ENCODE measurements around the gene B3GAT3. TPM values are rescaled to one million over a fixed set of nuclear protein-coding genes. Genes with fewer than 3 reads are reported as not detected.
"Not testable (repeated sequence)": the region's sequence is repeated elsewhere in the genome, so short reads cannot be mapped to it uniquely, and the experiment has no call there.

B3GAT3 gene
- total RNA-seq, 8 experiments from 2014 or later, result 28.6 to 56.5 (median 37.0) TPM

DNA sequence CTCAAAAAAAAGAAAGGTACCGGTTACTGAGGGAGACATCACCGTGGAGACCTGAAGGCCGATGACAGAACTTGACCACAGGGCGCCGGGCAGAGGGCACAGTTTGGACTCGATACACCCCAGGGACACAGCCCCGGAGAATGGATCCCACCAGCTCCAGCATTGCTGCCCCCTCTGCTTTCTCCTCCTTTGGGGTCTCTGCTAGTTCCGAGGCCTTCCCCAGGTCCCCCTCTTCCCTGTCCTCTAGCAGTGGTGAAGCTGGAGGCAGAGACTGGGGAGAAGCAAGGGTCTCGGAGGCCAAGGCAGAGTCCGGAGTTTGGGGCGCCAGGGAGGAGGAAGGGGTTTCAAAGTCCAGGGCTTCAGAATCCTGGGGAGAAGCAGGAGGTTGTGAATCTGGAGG lies 43.2 kb downstream of the B3GAT3 start:
- no peak for ATAC-seq (replicated peaks in 6 of 8)
- in situ Hi-C loops (cut with MboI; ENCODE audit: low pct_unique_long_range_greater_than_20kb in 2 of 9, low sequenced_read_pairs in 9 of 9, unreplicated experiment in 9 of 9), result loop anchor here in 1 of 9 experiments (25.0 kb wide), 1 partner anchor 191 kb away; no protein-coding TSS in a partner anchor
- Histone ChIP-seq H3K4me3 (no peak overlapping the region), H3K4me1 (replicated peaks in 1 of 2) (peaks cover 10 to 12% of the 10 kb centered on the region in 2 donors), H3K27ac (no peak overlapping the region)
- WGBS, 10 experiments, result 80 to 100% (median 94%) methylated on average over 1 to 4 of the region's 11 CpGs; no CpG with 5 or more reads in 6 of the 10 experiments

GRCh38 chr11:62577046-62577714 lies 44.6 kb downstream of the B3GAT3 start:
- ATAC-seq (replicated peaks in 6 of 8), result no peak
- in situ Hi-C loops (cut with MboI; ENCODE audit: low pct_unique_long_range_greater_than_20kb in 2 of 9, low sequenced_read_pairs in 9 of 9, unreplicated experiment in 9 of 9), result loop anchor here in 1 of 9 experiments (25.0 kb wide), 1 partner anchor 190 kb away; no protein-coding TSS in a partner anchor
- Histone ChIP-seq H3K27ac (no peak overlapping the region), H3K4me3 (no peak overlapping the region), H3K4me1 (replicated peaks in 1 of 2) (peaks cover 15 to 17% of the 10 kb centered on the region in 2 donors)
- WGBS, 10 experiments, result 50 to 100% (median 92%) methylated on average over 1 to 7 of the region's 12 CpGs; no CpG with 5 or more reads in 1 of the 10 experiments

GRCh38 chr11:62575837-62576236 lies 45.9 kb downstream of the B3GAT3 start:
- Histone ChIP-seq H3K27ac (peak overlapping the region in 1 of 2 donors; percentile 93), H3K4me3 (no peak overlapping the region), H3K4me1 (replicated peaks in 1 of 2) (peaks cover 15 to 19% of the 10 kb centered on the region in 2 donors)
- no peak for ATAC-seq (replicated peaks in 6 of 8)
- in situ Hi-C loops (cut with MboI; ENCODE audit: low pct_unique_long_range_greater_than_20kb in 2 of 9, low sequenced_read_pairs in 9 of 9, unreplicated experiment in 9 of 9), result loop anchor here in 1 of 9 experiments (25.0 kb wide), 1 partner anchor 189 kb away; no protein-coding TSS in a partner anchor
- 80 to 100% (median 91%) methylated on average over 1 to 7 of the region's 14 CpGs; no CpG with 5 or more reads in 6 of the 10 experiments for WGBS, 10 experiments

- Histone ChIP-seq H3K4me3 (peak overlapping the region; percentile 39 to 45 (median 43)), H3K4me1 (replicated peaks in 1 of 2) (peaks cover 15 to 19% of the 10 kb centered on the region in 2 donors), H3K27ac (peak overlapping the region; percentile 93 to 96)
- whole genome bisulfite sequencing, 10 experiments, result 0 to 92% (median 76%) methylated on average over 2 to 5 of the region's 17 CpGs; no CpG with 5 or more reads in 7 of the 10 experiments
- ATAC-seq (replicated peaks in 6 of 8), result no peak
- in situ Hi-C loops (cut with MboI; ENCODE audit: low pct_unique_long_range_greater_than_20kb in 2 of 9, low sequenced_read_pairs in 9 of 9, unreplicated experiment in 9 of 9), result loop anchor here in 1 of 9 experiments (25.0 kb wide), 1 partner anchor 188 kb away; no protein-coding TSS in a partner anchor
Measured at GRCh38 chr11:62575156-62575555, 46.6 kb downstream of the B3GAT3 start.

GRCh38 chr11:62574363-62575071 lies 47.3 kb downstream of the B3GAT3 start:
- Histone ChIP-seq H3K27ac (peak overlapping the region; percentile 93 to 96), H3K4me1 (replicated peaks in 1 of 2) (peaks cover 15 to 19% of the 10 kb centered on the region in 2 donors), H3K4me3 (peak overlapping the region; percentile 39 to 45 (median 43))
- peak; percentile 37 to 56 (median 48) for ATAC-seq (replicated peaks in 6 of 8)
- 0 to 6% (median 3%) methylated on average over 2 to 26 of the region's 33 CpGs; no CpG with 5 or more reads in 5 of the 10 experiments for WGBS, 10 experiments
- in situ Hi-C loops (cut with MboI; ENCODE audit: low pct_unique_long_range_greater_than_20kb in 2 of 9, low sequenced_read_pairs in 9 of 9, unreplicated experiment in 9 of 9), result loop anchor here in 3 of 9 experiments (25.0 kb wide), 2 partner anchors 162 to 187 kb away; partner anchors contain the start of gene SCGB1A1 (in 1 of the 3)

DNA sequence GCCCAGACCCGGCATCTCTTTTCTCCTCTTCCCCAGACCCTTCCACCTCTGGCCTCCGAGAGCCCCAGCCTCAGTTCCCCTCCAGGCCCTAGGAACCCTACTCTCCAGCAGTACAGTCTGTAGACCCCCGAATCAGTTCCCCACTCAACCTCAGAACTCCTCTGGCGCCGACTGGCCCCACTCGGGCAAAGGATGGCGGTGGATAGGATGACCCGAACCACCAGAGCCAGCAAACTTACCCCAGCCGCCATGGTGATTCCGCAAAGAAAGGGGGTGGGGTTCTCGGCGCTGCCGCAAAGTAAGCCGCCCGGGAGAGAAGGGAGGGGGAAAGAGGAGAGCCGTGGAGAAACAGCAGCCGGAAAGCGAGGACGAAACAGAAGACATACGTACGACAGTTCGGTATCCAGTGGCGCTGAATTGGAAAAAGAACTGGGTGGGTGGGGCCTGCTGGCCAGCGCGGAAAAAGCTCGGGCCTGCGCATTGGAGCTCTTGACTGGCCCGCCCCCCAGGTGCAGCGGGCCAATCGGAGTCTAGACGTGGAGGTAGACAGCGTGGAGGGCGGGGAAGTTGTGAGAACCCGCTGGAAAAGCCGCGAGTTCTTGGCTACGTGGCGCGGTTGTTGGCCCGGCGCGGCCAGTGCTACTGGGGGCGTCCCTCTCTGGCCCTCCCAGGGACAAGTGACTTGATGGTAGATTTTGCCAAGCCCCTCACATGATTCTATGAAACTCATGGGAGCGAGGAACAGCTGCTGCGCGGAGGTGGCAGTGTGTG lies 48.0 kb downstream of the B3GAT3 start, which contains the start of gene EEF1G:
TSS of gene EEF1G (minus strand) at position 300 of the 771 bp plus-strand sequence. CDS start at position 251, 49 bp downstream.
- peak; percentile 85 to 92 (median 89) for ATAC-seq (replicated peaks in 6 of 8)
- in situ Hi-C loops (cut with MboI; ENCODE audit: low pct_unique_long_range_greater_than_20kb in 2 of 9, low sequenced_read_pairs in 9 of 9, unreplicated experiment in 9 of 9), result loop anchor here in 2 of 9 experiments (25.0 kb wide), 2 partner anchors 161 to 186 kb away; partner anchors contain the start of gene SCGB1A1 (in 1 of the 2)
- WGBS, 10 experiments, result 0 to 5% (median 0%) methylated on average over 2 to 16 of the region's 46 CpGs; no CpG with 5 or more reads in 5 of the 10 experiments

DNA sequence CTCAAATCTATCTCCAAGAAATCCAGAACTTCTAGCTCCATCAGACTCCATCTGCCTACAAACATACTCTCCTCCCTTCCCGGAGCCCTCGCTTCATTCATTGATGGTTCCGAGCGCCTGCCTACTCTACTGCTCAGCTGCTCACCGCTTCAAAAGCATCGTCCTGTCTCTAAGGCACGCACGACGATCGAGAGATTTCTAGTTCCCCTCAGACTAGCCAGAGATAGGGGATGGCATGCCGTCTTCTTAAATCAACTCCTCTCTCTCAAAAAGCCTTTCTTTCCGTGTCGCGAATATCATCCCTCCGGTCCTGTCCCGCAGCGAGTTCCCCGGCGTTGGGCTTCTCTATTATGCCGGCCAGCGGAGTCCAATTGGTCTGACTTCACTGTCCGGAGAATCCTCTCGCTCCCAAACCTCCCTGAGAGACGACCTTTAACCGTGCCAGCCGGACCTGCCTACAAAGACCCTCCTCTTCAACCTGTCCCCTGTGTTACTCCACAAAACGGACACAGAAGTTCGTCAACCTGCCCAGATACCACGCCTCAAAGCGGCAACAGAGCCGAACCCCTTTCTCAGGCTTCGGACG lies 48.7 kb downstream of the B3GAT3 start:
- Histone ChIP-seq H3K4me3 (peak overlapping the region; percentile 54 to 68 (median 63)), H3K4me1 (replicated peaks in 1 of 2) (peaks cover 15 to 19% of the 10 kb centered on the region in 2 donors), H3K27ac (peak overlapping the region; percentile 21 to 72)
- in situ Hi-C loops (cut with MboI; ENCODE audit: low pct_unique_long_range_greater_than_20kb in 2 of 9, low sequenced_read_pairs in 9 of 9, unreplicated experiment in 9 of 9), result loop anchor here in 2 of 9 experiments (25.0 kb wide), 2 partner anchors 161 to 186 kb away; partner anchors contain the start of gene SCGB1A1 (in 1 of the 2)
- WGBS, 10 experiments, result 0 to 7% (median 0%) methylated on average over 4 to 21 of the region's 33 CpGs; no CpG with 5 or more reads in 2 of the 10 experiments
- ATAC-seq (replicated peaks in 6 of 8), result peak in 2 of 8 experiments; percentile 1

More for the DNA sequence above, 48.0 kb downstream of the B3GAT3 start, which contains the start of gene EEF1G:
- Histone ChIP-seq H3K4me1 (replicated peaks in 1 of 2) (peaks cover 15 to 19% of the 10 kb centered on the region in 2 donors), H3K4me3 (peak within 1 kb of the TSS; percentile 54 to 68 (median 63)), H3K27ac (peak within 1 kb of the TSS; percentile 93 to 96)

- in situ Hi-C loops (cut with MboI; ENCODE audit: low pct_unique_long_range_greater_than_20kb in 2 of 9, low sequenced_read_pairs in 9 of 9, unreplicated experiment in 9 of 9), result loop anchor here in 2 of 9 experiments (25.0 kb wide), 2 partner anchors 160 to 185 kb away; partner anchors contain the start of gene SCGB1A1 (in 1 of the 2)
- Histone ChIP-seq H3K4me3 (peak overlapping the region; percentile 54 to 68 (median 63)), H3K27ac (no peak overlapping the region), H3K4me1 (replicated peaks in 1 of 2) (peaks cover 15 to 19% of the 10 kb centered on the region in 2 donors)
- WGBS, 10 experiments, result 30 to 88% (median 63%) methylated on average over 2 to 6 of the region's 12 CpGs; no CpG with 5 or more reads in 3 of the 10 experiments
- no peak for ATAC-seq (replicated peaks in 6 of 8)
Measured at GRCh38 chr11:62572431-62572830, 49.4 kb downstream of the B3GAT3 start.

GRCh38 chr11:62571493-62571892 lies 50.3 kb downstream of the B3GAT3 start:
- H3K4me3 ChIP-seq; H3K27ac ChIP-seq; ATAC-seq (replicated peaks in 6 of 8): not testable (repeated sequence)
- peaks cover 15 to 19% of the 10 kb centered on the region in 2 donors for H3K4me1 ChIP-seq (replicated peaks in 1 of 2)
- WGBS, 10 experiments, result 50 to 100% (median 100%) methylated on average over 1 to 3 of the region's 5 CpGs; no CpG with 5 or more reads in 4 of the 10 experiments
- in situ Hi-C loops (cut with MboI; ENCODE audit: low pct_unique_long_range_greater_than_20kb in 2 of 9, low sequenced_read_pairs in 9 of 9, unreplicated experiment in 9 of 9), result loop anchor here in 2 of 9 experiments (25.0 kb wide), 2 partner anchors 159 to 184 kb away; partner anchors contain the start of gene SCGB1A1 (in 1 of the 2)

DNA sequence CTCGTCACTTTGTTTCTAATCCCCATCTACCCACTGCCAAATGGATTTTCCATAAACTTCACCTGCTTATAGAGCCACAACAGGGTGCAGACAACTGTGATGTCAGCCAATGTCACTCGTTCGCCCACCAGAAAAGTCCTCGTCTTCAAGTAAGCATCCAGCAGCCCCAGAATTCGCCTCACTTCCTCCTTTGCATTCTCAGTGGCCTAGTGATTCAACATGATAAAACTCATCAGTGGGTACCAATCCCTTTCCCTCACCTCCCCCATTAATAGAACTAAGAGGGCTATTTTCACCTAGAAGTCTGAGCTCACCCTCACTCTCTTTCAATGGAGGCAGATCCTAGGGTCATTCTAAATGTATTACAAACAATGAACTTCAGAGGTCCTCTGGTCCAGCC lies 50.9 kb downstream of the B3GAT3 start:
- not testable (repeated sequence) for H3K27ac ChIP-seq; H3K4me3 ChIP-seq; ATAC-seq (replicated peaks in 6 of 8)
- peaks cover 15 to 19% of the 10 kb centered on the region in 2 donors for H3K4me1 ChIP-seq (replicated peaks in 1 of 2)
- in situ Hi-C loops (cut with MboI; ENCODE audit: low pct_unique_long_range_greater_than_20kb in 2 of 9, low sequenced_read_pairs in 9 of 9, unreplicated experiment in 9 of 9), result loop anchor here in 2 of 9 experiments (25.0 kb wide), 2 partner anchors 159 to 184 kb away; partner anchors contain the start of gene SCGB1A1 (in 1 of the 2)
- WGBS, 10 experiments, result 90 to 100% (median 100%) methylated on average over 1 to 2 of the region's 5 CpGs; no CpG with 5 or more reads in 4 of the 10 experiments

GRCh38 chr11:62569611-62570010 lies 52.2 kb downstream of the B3GAT3 start:
- Histone ChIP-seq H3K4me1 (replicated peaks in 1 of 2) (peaks cover 6 to 8% of the 10 kb centered on the region in 2 donors), H3K4me3 (no peak overlapping the region), H3K27ac (no peak overlapping the region)
- ATAC-seq (replicated peaks in 6 of 8), result no peak
- 44 to 100% (median 100%) methylated on average over 1 of the region's 1 CpG; no CpG with 5 or more reads in 3 of the 10 experiments for WGBS, 10 experiments
- in situ Hi-C loops (cut with MboI; ENCODE audit: low pct_unique_long_range_greater_than_20kb in 2 of 9, low sequenced_read_pairs in 9 of 9, unreplicated experiment in 9 of 9), result loop anchor here in 2 of 9 experiments (25.0 kb wide), 2 partner anchors 157 to 182 kb away; partner anchors contain the start of gene SCGB1A1 (in 1 of the 2)

Data from motor neuron (in vitro differentiated cells).